ENCODE data around the gene PRTG.

DNA sequence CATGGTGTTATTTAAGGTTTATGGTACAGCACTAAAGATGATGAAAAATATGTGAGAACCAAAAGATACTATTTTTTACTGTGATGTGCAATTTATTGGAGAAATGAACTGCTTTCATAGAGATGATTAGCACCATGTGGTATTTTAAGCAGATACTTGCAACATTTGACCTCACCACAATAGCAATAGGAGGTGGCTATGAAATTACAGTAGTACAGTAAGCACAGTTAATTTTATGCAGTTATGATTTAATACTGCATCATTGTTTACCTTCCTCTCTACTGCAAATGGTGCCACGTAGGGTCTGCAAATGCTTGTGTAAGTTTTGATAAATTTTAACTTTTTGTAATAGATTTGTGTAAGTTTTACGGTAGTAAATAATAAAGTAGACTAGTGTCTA, 168.9 kb downstream of the PRTG start:
- TF ChIP-seq RCOR1 (IDR thresholded peaks at IDR 0.05; ENCODE audit: low read length) (no peak), CTCF (IDR thresholded peaks at IDR 0.05) (no peak), TEAD4 (IDR thresholded peaks at IDR 0.05; ENCODE audit: borderline replicate concordance, insufficient read depth) (no peak), TAF1 (IDR thresholded peaks at IDR 0.05; ENCODE audit: borderline replicate concordance, low read depth, low read length) (no peak)
- TF ChIP-seq, protein P1, sequence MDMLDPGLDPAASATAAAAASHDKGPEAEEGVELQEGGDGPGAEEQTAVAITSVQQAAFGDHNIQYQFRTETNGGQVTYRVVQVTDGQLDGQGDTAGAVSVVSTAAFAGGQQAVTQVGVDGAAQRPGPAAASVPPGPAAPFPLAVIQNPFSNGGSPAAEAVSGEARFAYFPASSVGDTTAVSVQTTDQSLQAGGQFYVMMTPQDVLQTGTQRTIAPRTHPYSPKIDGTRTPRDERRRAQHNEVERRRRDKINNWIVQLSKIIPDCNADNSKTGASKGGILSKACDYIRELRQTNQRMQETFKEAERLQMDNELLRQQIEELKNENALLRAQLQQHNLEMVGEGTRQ (IDR thresholded peaks at IDR 0.05; ENCODE audit: borderline replicate concordance, low read depth, low read length) = no peak

Measured in SK-N-SH (cell line).